GM19372 (cell line): ENCODE measurements around the gene MAGEA4.
"Not testable (repeated sequence)": the region's sequence is repeated elsewhere in the genome, so short reads cannot be mapped to it uniquely, and the experiment has no call there.

Experiments used
- ATAC-seq: cut with Tn5 transposase; IDR thresholded peaks from one replicate; pipeline ENCODE4 v1.9.1; 2021; ENCODE audit warnings: mild to moderate bottlenecking, low read depth, moderate library complexity; ENCODE audit not compliant: unreplicated experiment

The MAGEA4 gene, protein sequence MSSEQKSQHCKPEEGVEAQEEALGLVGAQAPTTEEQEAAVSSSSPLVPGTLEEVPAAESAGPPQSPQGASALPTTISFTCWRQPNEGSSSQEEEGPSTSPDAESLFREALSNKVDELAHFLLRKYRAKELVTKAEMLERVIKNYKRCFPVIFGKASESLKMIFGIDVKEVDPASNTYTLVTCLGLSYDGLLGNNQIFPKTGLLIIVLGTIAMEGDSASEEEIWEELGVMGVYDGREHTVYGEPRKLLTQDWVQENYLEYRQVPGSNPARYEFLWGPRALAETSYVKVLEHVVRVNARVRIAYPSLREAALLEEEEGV

DNA sequence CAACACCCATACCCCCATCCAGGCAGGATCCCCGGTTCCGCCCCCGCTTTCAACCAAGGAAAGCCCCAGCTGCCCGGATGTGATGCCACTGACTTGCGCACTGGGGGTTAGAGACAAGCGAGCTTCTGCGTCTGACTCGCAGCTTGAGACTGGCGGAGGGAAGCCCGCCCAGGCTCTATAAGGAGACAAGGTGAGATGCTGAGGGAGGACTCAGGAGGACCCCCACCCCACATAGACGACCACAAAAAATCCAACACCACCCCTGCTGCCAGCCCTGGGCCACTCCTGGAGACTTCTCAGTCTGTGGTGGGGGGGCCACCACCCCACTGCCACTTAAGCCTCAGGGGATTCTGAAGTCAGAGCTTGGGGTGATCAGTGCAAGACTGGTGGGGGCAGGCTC lies at the start of gene MAGEA4:
Gene MAGEA4, plus strand, starts transcription at position 110 of the 400 bp plus-strand sequence. CDS start 10,776 bp downstream, outside the sequence.
- no peak for ATAC-seq

DNA sequence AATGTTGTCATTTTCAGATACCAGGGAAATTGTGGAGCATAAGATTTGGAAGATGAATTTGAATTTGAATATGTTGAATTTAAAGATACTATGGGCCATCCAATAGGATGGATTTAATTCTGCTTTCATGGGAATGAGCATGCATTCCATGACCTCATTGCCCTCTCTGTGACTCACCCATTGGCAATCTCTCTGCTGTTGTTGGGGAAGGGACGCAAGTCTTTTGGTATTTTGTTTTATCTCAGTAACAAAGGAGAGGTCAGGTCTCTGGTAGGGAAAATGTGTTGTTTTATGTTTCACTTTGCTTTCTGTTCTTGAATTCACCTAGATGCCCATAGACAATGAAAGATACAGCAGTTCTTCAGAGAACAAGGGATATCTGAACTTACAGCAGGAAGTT lies 42.1 kb upstream of the MAGEA4 start:
- ATAC-seq = no peak

DNA sequence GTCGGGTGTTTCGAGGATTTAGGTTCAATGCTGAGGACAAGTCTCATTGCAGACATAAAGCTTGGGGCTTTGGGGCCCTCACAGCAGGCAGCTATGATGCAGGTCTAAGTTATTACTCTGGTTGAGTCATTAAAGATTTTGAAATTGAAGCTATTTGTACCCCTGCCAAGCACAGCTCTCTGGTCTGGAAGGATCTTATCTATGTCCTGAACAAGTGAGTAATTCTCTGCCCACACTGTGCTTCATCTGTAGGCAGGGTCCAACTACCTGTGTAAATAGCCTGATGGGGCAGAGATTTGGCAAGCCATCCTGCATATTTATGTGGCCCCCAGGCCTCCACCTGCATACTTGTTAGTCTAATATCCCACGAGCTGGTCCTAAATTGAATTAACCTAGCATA lies 41.4 kb upstream of the MAGEA4 start:
- no peak for ATAC-seq

DNA sequence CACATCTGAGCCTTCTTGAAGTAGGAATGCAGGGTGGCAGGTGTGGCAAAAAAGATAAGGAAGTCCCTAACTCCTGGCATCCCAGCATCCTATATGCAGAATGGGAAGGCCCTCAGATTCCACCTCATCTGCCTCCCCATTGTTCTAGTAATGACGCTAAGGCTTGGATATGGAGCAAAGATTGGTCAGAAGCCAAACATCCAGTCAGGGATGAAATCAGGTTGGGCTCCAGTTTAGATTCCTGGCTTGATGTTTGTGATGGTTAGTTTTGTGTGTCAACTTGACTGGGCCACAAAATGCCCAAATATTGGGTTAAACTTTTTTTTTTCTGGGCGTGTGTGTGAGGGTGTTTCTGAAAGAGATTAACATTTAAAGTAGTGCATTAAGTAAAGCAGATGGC lies 39.6 kb upstream of the MAGEA4 start:
- no peak for ATAC-seq

DNA sequence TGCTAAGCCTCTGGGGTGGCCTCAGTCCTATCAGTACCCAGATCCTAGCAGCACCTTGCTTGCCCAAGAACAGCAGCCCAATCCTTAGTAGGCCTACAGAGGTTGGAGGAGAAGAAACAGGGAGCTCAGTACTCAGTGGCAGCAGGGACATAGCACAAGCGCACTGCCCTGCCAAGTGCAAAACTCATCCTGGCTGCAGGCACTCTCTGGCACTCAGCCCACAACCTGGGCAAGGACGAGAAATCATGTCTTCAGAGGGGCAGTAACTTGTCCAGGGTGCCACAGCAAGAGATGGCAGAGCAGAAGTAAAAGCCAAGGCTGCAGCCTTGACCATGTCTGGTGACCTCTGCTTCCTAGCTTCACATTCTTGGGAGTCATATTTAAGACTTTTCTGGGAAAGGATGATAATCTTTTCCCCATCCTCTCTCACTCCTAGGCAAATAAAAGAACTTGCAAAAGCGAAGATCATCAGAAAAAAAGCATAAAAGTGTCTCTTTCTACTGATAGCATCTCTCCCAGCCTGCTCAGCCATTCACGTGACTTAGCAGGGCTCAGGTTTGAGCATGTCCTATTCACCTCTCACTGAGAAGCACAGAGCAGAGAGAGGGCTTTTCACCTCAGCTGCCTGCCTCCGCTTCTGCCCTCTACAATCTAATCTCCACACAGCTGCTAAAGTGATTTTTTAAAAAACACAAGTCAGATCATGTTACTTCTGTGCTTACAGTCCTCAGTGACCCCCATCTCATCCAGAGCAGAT lies 37.2 kb upstream of the MAGEA4 start:
- ATAC-seq = no peak

DNA sequence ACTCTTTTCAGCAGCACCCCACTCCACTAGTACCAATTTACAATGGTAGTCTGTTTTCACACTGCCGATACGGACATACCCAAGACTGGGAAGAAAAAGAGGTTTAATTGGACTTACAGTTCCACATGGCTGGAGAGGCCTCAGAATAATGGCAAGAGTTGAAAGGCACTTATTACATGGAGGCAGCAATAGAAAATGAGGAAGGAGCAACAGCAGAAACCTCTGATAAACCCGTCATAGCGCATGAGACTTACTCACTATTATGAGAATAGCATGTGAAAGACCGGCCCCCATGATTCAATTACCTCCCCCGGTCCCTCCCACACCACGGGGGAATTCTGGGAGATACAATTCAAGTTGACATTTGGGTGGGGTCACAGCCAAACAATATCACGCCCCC lies 34.1 kb upstream of the MAGEA4 start:
- no peak for ATAC-seq

DNA sequence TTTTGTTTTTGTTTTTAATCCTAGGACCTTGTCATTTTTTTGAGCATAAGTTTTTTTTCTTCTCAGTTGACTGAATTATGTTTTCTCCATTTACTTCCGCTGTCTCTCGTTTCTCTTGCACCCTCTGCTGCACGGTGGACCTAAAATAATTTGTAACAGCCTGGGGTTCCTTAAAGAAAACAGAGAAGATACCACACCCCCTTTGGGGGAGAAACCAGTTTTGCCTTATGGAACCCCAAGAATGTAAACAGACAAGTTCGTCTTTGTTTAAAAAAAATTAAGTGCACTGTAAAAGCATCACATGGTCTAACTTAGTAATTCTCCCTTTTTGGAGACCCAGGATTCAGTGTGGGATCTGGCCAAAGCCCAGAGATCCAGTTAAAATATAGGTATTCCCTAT lies 32.8 kb upstream of the MAGEA4 start:
- no peak for ATAC-seq

DNA sequence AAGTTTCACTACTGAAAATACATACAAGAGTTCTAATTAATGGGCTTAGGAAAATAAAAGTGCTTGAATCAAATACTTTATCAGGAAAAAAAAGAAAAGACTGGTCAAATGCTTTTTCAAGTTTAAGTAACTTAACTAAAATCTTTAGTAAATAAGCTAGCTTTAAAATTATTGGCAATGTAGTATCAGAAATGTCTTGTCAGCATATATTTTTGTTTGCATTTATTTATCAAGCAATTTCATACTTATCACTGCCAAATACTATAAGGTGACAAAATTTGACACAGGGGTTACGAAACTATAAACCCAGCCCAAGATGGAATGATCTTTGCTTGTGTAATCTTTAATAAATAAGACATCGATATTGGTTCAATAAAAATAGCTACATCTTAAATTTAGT lies 31.8 kb upstream of the MAGEA4 start:
- no peak for ATAC-seq

DNA sequence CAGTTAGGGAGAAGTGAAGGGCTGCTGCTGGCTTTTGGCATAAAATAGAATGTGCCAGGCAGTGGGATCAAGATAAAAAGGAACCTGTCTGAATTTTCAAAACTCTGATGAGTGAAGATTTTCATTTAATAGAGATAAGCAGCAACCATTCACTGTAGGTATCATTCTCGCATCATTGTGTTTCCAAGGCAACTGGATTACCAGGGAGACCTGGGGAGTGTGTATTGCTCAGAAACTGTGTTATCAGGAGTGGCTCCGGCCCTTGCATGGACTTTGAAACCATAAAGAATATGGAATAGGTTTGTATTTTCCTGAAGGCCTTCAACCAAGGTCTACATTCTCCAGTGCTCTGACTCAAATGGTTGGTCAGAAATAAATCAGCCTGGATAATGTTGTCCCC lies 23.3 kb upstream of the MAGEA4 start:
- ATAC-seq = no peak

DNA sequence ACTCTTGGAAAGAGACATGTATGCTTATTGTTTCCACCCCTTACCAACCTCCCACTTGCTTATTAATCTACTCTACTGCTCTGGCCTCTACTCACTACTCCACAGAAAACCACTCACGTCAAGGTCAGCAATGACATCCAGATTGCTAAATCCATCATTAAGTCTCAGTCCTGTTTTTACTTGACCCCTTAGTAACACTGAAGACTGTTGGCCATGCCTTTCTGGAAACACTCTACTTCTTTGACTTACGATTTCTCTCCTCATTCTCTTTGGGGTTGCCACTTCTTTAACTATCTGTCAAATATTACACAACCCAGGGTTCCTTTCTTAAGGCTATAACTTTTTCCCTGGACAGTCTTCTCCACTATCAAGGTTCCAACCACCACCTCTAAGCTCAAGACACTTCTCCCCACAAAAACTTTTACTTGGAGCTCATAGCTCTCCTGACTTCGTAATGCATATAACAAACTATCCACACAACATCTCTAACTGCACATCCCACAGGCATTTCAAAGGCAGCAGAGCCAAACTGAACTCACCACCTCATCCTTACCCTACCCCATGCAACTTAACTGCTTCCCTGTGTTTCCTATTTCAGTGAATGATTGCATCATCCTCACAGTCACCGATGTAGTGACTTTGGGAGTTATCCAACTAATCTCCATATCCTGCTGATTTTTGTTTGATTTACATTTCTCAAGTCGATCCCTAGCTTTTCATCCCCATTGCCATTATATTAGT lies 15.8 kb upstream of the MAGEA4 start:
- no peak for ATAC-seq

DNA sequence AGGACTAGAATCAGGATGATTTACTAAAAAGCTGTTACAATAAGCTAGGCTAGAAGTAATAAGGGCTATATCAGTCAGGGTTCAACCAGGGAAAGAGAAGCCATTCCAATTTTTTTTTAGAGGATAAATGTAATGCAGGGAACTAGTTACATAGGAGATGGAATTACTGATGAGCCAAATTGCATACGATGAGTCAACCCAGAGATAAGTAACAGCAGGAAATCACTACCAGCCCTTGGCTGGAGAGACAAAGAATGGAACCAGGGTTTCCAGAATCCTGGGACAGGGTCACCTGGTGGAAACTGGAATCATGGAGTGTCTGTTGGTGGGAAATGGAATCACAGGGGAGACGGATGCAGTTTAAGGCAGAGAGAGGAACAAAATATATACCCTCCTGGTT lies 13.1 kb upstream of the MAGEA4 start:
- ATAC-seq = no peak

DNA sequence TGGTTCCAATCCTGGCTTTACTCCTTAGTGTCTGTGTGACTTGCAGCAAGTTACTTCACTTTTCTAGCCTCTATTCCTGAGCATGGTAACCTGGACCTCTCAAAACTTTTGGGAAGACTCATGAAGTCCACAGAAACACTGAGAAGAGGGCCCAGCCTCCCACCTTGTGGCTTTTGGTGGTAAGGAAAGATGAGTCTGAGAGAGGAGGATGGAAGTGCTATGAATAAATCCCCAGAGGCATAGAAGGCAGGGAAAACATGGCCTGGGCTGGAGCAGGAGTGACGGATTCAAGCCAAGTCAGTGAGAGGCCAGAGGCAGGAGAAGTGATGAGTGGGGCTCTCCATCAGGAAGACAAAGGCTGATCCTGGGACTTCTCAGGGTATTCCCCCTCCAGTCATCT lies 10.9 kb upstream of the MAGEA4 start:
- ATAC-seq = no peak

DNA sequence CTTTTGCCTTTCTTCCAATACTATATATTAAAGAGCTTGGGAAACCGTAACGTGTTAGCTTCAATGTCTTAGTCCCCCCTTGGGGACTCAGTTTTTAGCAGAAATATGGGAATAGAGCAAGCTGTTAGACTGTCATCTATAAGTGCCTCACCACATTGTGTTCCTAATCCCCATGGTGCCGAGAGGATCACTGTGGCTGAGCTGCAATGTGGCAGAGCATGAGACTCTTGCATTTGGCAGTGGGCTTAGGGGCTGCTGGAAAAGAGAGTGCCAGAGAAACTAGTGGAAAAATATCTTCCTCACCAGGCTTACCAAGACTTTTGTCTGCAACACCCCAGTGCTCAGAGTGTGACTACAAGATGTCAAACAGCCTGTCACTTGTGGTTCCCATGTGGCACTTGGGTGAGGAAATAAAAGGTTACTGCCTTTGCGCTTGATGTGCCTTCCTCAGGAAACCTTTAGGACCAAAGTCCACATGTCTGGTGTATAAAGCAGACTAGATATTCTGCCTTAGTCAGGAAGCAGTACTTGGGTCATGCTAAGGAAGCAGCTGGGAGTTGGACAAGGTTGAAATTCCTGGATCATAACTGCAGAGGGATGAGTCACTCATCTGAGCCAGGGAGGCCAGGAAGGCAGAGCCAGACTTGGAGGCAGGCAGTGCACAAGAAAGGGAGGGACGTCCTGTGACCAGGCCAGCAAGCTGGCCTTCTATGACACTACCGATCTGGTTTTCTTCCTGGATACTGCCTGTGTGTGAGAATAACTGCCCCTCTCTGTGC lies 9.7 kb upstream of the MAGEA4 start:
- no peak for ATAC-seq

DNA sequence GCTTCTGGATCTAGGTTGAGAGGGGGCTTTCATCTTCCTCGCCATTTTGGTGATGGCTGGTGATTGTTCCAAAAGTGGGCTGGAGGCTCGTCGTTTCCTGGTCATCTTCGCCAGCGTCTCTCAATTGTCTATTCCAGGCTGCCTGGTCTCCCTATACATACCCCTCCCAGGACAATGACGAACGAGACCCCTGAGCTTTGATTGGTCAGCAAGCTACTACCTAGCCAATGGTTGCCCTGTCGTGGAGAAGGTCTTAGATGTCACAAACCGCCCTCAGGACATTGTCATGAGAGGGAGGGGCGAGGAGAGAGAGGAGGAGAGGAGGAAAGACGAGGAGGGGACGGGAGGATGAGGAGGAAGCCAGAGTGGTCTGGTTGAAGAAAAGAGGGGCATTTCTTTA lies 7.7 kb upstream of the MAGEA4 start:
- ATAC-seq = no peak

DNA sequence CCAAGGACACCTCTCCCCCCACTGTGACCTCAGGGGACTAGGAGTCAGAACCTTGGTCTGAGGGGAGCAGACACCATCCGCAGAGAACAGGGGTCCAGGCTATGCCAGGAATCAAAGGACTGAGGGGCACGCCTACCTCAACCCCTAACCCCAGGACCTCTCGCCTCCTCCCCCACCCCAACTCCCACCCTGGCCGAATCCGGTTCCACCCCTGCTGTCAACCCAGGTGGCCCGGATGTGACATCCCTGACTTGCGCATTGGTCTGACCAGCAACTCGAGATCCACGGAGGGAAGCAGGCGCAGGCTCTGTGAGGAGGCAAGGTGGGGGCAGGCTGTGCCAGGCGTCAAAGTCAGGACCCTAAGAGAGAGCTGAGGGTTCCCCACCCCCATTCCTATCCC lies 468 bp upstream of the MAGEA4 start:
- ATAC-seq = no peak

DNA sequence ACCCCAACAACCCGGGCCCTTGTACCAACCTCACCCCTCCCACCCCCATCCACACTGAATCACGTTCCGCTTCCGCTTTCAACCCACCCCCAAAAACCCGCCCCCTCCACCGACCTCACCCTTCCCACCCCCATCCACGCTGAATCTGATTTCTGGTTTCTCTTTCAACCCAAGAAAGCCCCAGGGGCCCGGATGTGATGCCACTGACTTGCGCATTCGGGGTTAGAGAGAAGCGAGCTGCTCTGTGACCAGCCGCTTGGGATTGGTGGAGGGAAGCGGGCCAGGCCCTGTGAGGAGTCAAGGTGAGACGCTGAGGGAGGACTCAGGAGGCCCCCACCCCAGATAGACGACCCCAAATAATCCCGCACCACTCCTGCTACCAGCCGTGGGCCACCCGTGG lies 6.0 kb downstream of the MAGEA4 start:
- not testable (repeated sequence) for ATAC-seq

DNA sequence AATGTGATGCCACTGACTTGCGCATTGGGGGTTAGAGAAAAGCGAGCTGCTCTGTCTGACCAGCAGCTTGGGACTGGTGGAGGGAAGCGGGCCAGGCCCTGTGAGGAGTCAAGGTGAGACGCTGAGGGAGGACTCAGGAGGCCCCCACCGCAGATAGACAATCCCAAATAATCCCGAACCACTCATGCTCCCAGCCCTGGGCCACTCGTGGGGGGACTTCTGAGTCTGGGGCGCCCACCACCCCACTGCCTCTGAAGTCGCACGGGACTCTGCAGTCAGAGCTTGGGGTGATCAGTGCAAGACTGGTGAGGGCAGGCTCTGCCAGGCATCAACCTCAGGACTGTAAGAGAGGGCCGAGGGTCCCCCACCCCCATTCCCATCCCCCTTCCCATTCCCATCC lies 6.9 kb downstream of the MAGEA4 start:
- no peak for ATAC-seq

DNA sequence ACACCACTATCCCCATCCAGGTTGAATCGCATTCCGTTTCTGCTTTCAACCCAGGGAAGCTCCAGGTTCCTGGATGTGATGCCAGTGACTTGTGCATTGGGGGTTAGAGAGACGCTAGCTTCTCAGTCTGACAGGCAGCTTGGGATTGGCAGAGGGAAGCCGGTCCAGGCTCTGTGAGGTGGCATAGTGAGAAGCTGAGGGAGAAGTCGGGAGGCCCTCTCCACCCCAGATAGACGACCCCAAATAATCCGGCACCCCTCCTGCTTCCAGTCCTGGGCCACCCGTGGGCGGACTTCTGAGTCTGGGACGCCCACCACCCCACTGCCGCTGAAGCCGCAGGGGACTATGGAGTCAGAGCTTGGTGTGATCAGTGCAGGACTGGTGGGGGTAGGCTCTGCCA lies 7.4 kb downstream of the MAGEA4 start:
- no peak for ATAC-seq

DNA sequence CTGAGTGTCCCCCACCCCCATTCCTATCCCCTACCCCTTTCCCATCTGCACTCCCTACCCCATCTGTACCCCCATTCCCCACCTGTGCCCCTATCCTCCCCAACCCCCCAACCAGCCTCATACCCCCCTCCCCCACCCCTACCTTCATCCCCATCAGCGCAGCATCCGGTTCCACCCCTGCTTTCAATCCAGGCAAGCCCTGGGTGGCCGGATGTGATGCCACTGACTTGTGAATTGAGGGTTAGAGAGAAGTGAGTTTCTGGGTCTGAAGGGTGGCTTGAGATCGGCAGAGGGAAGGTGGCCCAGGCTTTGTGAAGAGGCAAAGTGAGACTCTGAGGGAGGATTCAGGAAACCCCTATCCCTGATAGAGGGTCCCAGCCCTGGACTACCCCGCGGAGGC lies 7.8 kb downstream of the MAGEA4 start:
- ATAC-seq = no peak

DNA sequence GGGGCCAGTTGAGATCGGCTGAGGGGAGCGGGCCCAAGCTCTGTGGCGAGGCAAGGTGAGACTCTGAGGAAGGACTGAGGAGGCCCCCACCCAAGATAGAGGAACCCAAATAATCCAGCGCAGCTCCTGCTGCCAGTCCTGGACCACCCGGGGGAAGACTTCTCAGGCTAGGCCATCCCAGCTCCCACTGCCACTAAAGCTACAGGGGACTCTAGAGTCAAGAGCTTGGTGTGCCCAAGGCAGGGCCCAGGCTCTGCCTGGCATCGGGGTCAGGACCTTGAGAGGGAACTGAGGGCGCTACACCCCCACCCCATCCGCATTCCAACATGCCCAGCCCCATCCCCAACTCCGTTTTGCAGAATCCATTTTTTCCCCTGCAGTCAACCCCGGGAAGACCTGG lies 8.6 kb downstream of the MAGEA4 start:
- ATAC-seq = no peak

DNA sequence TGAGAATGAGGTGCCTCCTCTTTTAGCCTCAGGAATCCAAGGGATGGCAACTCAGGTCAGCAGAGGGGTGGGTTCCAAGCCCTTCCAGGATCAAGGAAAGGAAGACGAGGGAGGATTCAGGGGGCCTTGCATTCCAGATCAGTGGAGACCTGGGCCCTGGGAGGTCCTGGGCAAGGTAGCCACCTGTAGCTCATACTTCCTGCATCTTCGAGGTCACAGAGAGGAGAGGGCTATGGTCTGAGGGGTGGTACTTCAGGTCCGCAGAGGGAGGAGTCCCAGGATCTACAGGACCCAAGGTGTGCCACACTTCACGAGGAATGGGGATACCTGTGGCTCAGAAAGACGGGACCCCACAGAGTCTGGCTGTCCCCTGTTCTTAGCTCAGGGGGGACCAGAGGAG lies 9.2 kb downstream of the MAGEA4 start:
- ATAC-seq = no peak
